ENCODE measurements around the gene ZNF839.
A peak's percentile ranks its signal among the peaks of the same experiment; 100 is the strongest.
"Not testable (repeated sequence)": the region's sequence is repeated elsewhere in the genome, so short reads cannot be mapped to it uniquely, and the experiment has no call there.

The ZNF839 gene

DNA sequence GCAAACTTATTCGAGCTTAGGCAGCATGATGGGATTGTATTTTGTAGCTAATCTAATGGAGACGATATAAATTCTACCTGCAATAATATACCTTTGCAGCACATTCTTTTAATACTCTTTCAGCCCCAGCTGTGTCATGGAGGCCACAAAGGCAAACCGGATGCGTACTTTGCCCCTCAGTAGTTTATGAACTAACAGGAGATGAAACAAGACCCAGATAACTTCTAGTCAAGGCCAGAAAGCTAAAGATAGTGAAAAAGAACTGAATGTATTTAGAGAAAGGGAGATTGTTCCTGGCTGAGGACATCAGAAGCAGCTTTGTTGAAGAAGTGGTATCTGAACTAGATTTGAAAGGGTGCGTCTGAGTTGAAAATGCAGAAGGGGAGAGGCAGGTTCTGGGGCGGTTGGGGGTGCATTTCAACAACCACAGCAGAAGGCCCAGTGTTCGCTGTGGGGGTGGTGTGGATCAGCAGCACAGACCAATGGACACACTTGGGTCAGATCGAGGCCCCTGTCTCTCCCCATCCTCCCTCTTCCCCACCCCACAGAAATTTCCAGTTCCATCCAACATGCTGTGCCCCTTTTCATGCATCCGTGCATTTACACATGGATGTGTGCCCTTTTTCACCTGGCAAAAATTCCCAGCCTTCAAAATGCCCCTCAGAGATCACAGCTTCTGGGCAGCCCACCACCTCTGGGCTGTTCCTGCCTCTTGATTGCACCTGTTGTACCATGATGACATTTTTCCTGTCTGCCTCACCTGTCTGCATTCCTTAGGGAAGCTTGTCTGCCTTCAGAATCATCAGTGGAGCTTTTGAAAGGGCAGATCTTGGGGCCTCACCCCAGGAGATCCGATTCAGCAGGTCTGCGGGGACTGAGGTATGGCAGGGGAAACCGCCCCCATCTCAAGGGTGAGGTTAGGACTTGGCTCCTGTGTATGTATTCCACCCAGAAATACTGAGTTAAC, 2.2 kb downstream of the ZNF839 start:
- TF ChIP-seq, protein P1, sequence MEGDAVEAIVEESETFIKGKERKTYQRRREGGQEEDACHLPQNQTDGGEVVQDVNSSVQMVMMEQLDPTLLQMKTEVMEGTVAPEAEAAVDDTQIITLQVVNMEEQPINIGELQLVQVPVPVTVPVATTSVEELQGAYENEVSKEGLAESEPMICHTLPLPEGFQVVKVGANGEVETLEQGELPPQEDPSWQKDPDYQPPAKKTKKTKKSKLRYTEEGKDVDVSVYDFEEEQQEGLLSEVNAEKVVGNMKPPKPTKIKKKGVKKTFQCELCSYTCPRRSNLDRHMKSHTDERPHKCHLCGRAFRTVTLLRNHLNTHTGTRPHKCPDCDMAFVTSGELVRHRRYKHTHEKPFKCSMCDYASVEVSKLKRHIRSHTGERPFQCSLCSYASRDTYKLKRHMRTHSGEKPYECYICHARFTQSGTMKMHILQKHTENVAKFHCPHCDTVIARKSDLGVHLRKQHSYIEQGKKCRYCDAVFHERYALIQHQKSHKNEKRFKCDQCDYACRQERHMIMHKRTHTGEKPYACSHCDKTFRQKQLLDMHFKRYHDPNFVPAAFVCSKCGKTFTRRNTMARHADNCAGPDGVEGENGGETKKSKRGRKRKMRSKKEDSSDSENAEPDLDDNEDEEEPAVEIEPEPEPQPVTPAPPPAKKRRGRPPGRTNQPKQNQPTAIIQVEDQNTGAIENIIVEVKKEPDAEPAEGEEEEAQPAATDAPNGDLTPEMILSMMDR (IDR thresholded peaks at IDR 0.05; ENCODE audit: low read depth, low read length): no peak
- no peak overlapping the region for H3K4me3 ChIP-seq (ENCODE audit: low read depth, low read length)

- H3K4me3 ChIP-seq (ENCODE audit: low read depth, low read length): no peak overlapping the region
- TF ChIP-seq, protein P1 (IDR thresholded peaks at IDR 0.05; ENCODE audit: low read depth, low read length): peak; percentile 58
These were observed 3.6 kb downstream of the ZNF839 start for GRCh38 chr14:102323102-102323501.

- H3K4me3 ChIP-seq (ENCODE audit: low read depth, low read length): no peak overlapping the region
- TF ChIP-seq, protein P1 (IDR thresholded peaks at IDR 0.05; ENCODE audit: low read depth, low read length): no peak
These were observed 6.3 kb downstream of the ZNF839 start for GRCh38 chr14:102325791-102326345.

GRCh38 chr14:102326583-102326982, 7.0 kb downstream of the ZNF839 start:
- no peak overlapping the region for H3K4me3 ChIP-seq (ENCODE audit: low read depth, low read length)

GRCh38 chr14:102329381-102329780, 9.8 kb downstream of the ZNF839 start:
- H3K4me3 ChIP-seq (ENCODE audit: low read depth, low read length): not testable (repeated sequence)

More at GRCh38 chr14:102326583-102326982, 7.0 kb downstream of the ZNF839 start:
- TF ChIP-seq, protein P1 (IDR thresholded peaks at IDR 0.05; ENCODE audit: low read depth, low read length): no peak

DNA sequence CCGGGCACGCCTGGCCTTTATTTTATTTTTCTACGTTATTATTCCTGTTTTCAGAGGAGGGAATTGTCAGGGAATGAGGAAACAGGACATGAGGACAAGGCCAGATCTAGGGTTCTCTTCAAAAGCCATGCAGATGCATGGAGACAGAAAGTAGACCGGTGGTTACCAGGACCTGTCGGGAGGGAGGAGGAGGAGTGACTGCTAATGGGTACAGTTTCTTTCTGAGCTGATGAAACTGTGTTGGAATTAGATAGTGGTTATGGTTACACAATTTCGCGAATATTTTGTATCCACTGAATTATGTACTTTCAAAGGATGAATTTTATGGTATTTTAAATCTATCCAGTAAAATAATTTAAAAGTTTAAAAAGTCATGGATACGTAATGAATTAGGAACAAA, 11.3 kb downstream of the ZNF839 start:
- H3K4me3 ChIP-seq (ENCODE audit: low read depth, low read length): no peak overlapping the region
- TF ChIP-seq, protein P1 (IDR thresholded peaks at IDR 0.05; ENCODE audit: low read depth, low read length): no peak

- TF ChIP-seq, protein P1 (IDR thresholded peaks at IDR 0.05; ENCODE audit: low read depth, low read length): no peak
- no peak overlapping the region for H3K4me3 ChIP-seq (ENCODE audit: low read depth, low read length)
These were observed 13.8 kb downstream of the ZNF839 start for GRCh38 chr14:102333390-102333789.
